HFF-Myc (cell line): Measurements from ENCODE around the gene NAPG.
A peak's percentile ranks its signal among the peaks of the same experiment; 100 is the strongest.

Experiments
- DNase-seq: peaks from one replicate; pipeline ENCODE4 v3.0.0-alpha.2; 2011; ENCODE audit warnings: low read depth; ENCODE audit errors: extremely low read depth
- H3K4me3 ChIP-seq: replicated peaks from 2 replicates; pipeline ENCODE4 v1.5.1; 2011; ENCODE audit warnings: low read depth, mild to moderate bottlenecking, control low read depth, low read length
- CTCF ChIP-seq: IDR thresholded peaks from 2 replicates; pipeline ENCODE4 v1.5.1; 2012; ENCODE audit warnings: mild to moderate bottlenecking, low read depth, low read length, control low read depth; ENCODE audit errors: missing control alignments

The NAPG gene

GRCh38 chr18:10511236-10511635, 14.6 kb upstream of the NAPG start:
- no peak overlapping the region for H3K4me3 ChIP-seq
- no peak for DNase-seq
- TF ChIP-seq CTCF, result no peak

- no peak for TF ChIP-seq CTCF
- no peak for DNase-seq
- H3K4me3 ChIP-seq, result no peak overlapping the region
These were observed 11.7 kb upstream of the NAPG start for GRCh38 chr18:10514082-10514481.

GRCh38 chr18:10514601-10515000, 11.2 kb upstream of the NAPG start:
- TF ChIP-seq CTCF, result no peak
- DNase-seq, result no peak
- no peak overlapping the region for H3K4me3 ChIP-seq

- no peak for DNase-seq
- TF ChIP-seq CTCF, result no peak
- H3K4me3 ChIP-seq, result no peak overlapping the region
These were observed 10.4 kb upstream of the NAPG start for GRCh38 chr18:10515456-10515855.

- TF ChIP-seq CTCF, result no peak
- no peak overlapping the region for H3K4me3 ChIP-seq
- DNase-seq, result no peak
These were observed 9.7 kb upstream of the NAPG start for GRCh38 chr18:10516078-10516477.

GRCh38 chr18:10518595-10519255, 7.1 kb upstream of the NAPG start:
- peak; percentile 44 for TF ChIP-seq CTCF
- no peak overlapping the region for H3K4me3 ChIP-seq
- DNase-seq, result no peak

GRCh38 chr18:10519366-10519765, 6.5 kb upstream of the NAPG start:
- no peak for TF ChIP-seq CTCF
- DNase-seq, result no peak

More at GRCh38 chr18:10519366-10519765, 6.5 kb upstream of the NAPG start:
- H3K4me3 ChIP-seq, result no peak overlapping the region
